Esophagus muscularis mucosa (tissue), 4 donors: ENCODE results near the gene CRISP1. TPM values are rescaled to one million over a fixed set of nuclear protein-coding genes. Genes with fewer than 3 reads are reported as not detected.

Source experiments
- DNase-seq: peaks from one replicate; pipeline ENCODE4 v3.0.0-alpha.2; 2017; ENCODE audit errors: extremely low spot score
- H3K27ac ChIP-seq, 4 donors: fragments of 200-600 bp; sonication (generic); replicated peaks in 1 of 4; 1 replicate in 3 of 4; 2 replicates in 1 of 4; pipeline ENCODE4 v1.5.1; 2016 to 2019; ENCODE audit warnings: mild to moderate bottlenecking in 1 of 4
- H3K27me3 ChIP-seq, 4 donors: fragments of 200-600 bp; sonication (generic); one replicate each; pipeline versions ENCODE4 v1.5.1 to v1.6.0; 2016 to 2019
- H3K36me3 ChIP-seq, 4 donors: fragments of 200-600 bp; sonication (generic); one replicate each; pipeline ENCODE4 v1.5.1; 2016 to 2019
- H3K4me1 ChIP-seq, 4 donors: fragments of 200-600 bp; sonication (generic); one replicate each; pipeline ENCODE4 v1.5.1; 2016 to 2019
- H3K4me3 ChIP-seq, 4 donors: fragments of 200-600 bp; sonication (generic); 1 replicate in 2 of 4; 2 replicates in 2 of 4; pipeline ENCODE4 v1.5.1; 2016 to 2019; ENCODE audit warnings: mild to moderate bottlenecking in 4 of 4, moderate library complexity in 1 of 4
- H3K9me3 ChIP-seq, 4 donors: fragments of 200-600 bp; sonication (generic); 1 replicate in 3 of 4; 2 replicates in 1 of 4; pipeline ENCODE4 v1.5.1; 2016 to 2019
- CTCF ChIP-seq, 3 experiments: fragments of 200-600 bp in 2 of 3; fragments of 450-650 bp in 1 of 3; sonication (generic) in 2 of 3; IDR thresholded peaks; one replicate each; pipeline ENCODE4 v1.5.1; 2017 to 2019; ENCODE audit warnings: antibody characterized with exemption in 3 of 3, mild to moderate bottlenecking in 2 of 3, moderate library complexity in 1 of 3
- EP300 ChIP-seq: sonication (generic); formaldehyde crosslinking; IDR thresholded peaks from one replicate; pipeline ENCODE4 v1.6.1; 2017; ENCODE audit warnings: antibody characterized with exemption
- POLR2A ChIP-seq: fragments of 450-650 bp; IDR thresholded peaks from one replicate; pipeline ENCODE4 v1.6.1; 2017; ENCODE audit warnings: antibody characterized with exemption, moderate library complexity, mild to moderate bottlenecking, low read depth
- POLR2AphosphoS5 ChIP-seq, 2 donors: sonication (generic); formaldehyde crosslinking; IDR thresholded peaks; one replicate each; pipeline ENCODE4 v1.6.1; 2017; ENCODE audit warnings: antibody characterized with exemption in 2 of 2
- WGBS: methylation state at CpG from one replicate; pipeline ENCODE4 v1.1.5; 2018; 5-methylcytosine and 5-hydroxymethylcytosine counted together
- intact Hi-C: fragments of 100-400 bp; cut with DNase I; formaldehyde crosslinking; loops from one replicate; pipeline ENCODE4 v1.15.1; 2023
- total RNA-seq, 4 donors: library from RNA; depleted of rRNA; stranded (reverse); fragments of >200 nt; gene quantifications; one replicate each; pipeline versions ENCODE4 v1.1.0 to v1.2.1, GENCODE V29; 2016

CRISP1 gene
- total RNA-seq, 4 donors from 2014 or later = not detected

GRCh38 chr6:49849213-49849907 is 17.0 kb downstream of the CRISP1 start:
- DNase-seq = no peak
- no peaks in the 10 kb centered on the region for H3K36me3 ChIP-seq
- H3K9me3 ChIP-seq = no peaks in the 10 kb centered on the region
- no peak overlapping the region for H3K4me3 ChIP-seq
- no peak overlapping the region for H3K27ac ChIP-seq
- intact Hi-C loops = loop anchor here (5.0 kb wide), 2 partner anchors 227 to 317 kb away; no protein-coding TSS in a partner anchor
- H3K4me1 ChIP-seq = no peaks in the 10 kb centered on the region
- no peaks in the 10 kb centered on the region for H3K27me3 ChIP-seq
- WGBS = 22% methylated on average over 4 of the region's 4 CpGs
- TF ChIP-seq POLR2AphosphoS5 (IDR thresholded peaks at IDR 0.05) = no peak
- peak; percentile 61 to 79 (median 72) for TF ChIP-seq CTCF (IDR thresholded peaks at IDR 0.05)

GRCh38 chr6:49847673-49848072 is 18.7 kb downstream of the CRISP1 start:
- Histone ChIP-seq H3K4me3 (no peak overlapping the region), H3K4me1 (no peaks in the 10 kb centered on the region), H3K36me3 (no peaks in the 10 kb centered on the region), H3K27me3 (no peaks in the 10 kb centered on the region), H3K27ac (no peak overlapping the region), H3K9me3 (no peaks in the 10 kb centered on the region)
- no peak for TF ChIP-seq POLR2A
- TF ChIP-seq POLR2AphosphoS5 (IDR thresholded peaks at IDR 0.05) = no peak
- TF ChIP-seq CTCF (IDR thresholded peaks at IDR 0.05) = no peak
- no peak for TF ChIP-seq EP300
- DNase-seq = no peak
- intact Hi-C loops = loop anchor here (5.0 kb wide), 2 partner anchors 225 to 315 kb away; no protein-coding TSS in a partner anchor
- 81% methylated on average over 2 of the region's 2 CpGs for WGBS

- Histone ChIP-seq H3K36me3 (no peaks in the 10 kb centered on the region), H3K27ac (no peak overlapping the region), H3K4me1 (no peaks in the 10 kb centered on the region), H3K9me3 (no peaks in the 10 kb centered on the region), H3K4me3 (no peak overlapping the region), H3K27me3 (no peaks in the 10 kb centered on the region)
- intact Hi-C loops = loop anchor here (5.0 kb wide), 2 partner anchors 225 to 315 kb away; no protein-coding TSS in a partner anchor
- no peak for DNase-seq
- TF ChIP-seq EP300 = no peak
- TF ChIP-seq POLR2AphosphoS5 (IDR thresholded peaks at IDR 0.05) = no peak
- TF ChIP-seq POLR2A = no peak
- TF ChIP-seq CTCF (IDR thresholded peaks at IDR 0.05) = no peak
- WGBS = 92% methylated on average over 4 of the region's 4 CpGs
These were observed 19.3 kb downstream of the CRISP1 start for GRCh38 chr6:49847014-49847413.

GRCh38 chr6:49841424-49841823 is 24.9 kb downstream of the CRISP1 start:
- TF ChIP-seq POLR2AphosphoS5 (IDR thresholded peaks at IDR 0.05) = no peak
- no peak for TF ChIP-seq POLR2A
- no peak for TF ChIP-seq CTCF (IDR thresholded peaks at IDR 0.05)
- no peak for TF ChIP-seq EP300
- intact Hi-C loops = no loop called here
- Histone ChIP-seq H3K4me3 (no peak overlapping the region), H3K27me3 (no peaks in the 10 kb centered on the region), H3K27ac (no peak overlapping the region), H3K4me1 (no peaks in the 10 kb centered on the region), H3K9me3 (no peaks in the 10 kb centered on the region), H3K36me3 (no peaks in the 10 kb centered on the region)
- no peak for DNase-seq
- 89% methylated on average over 4 of the region's 4 CpGs for WGBS

- no peak overlapping the region for H3K4me3 ChIP-seq
- H3K27me3 ChIP-seq = no peaks in the 10 kb centered on the region
- no peak for TF ChIP-seq POLR2A
- TF ChIP-seq CTCF (IDR thresholded peaks at IDR 0.05) = no peak
- TF ChIP-seq EP300 = no peak
- TF ChIP-seq POLR2AphosphoS5 (IDR thresholded peaks at IDR 0.05) = no peak
- WGBS = 88% methylated on average over 2 of the region's 2 CpGs
- H3K36me3 ChIP-seq = no peaks in the 10 kb centered on the region
- intact Hi-C loops = no loop called here
- no peak for DNase-seq
- H3K27ac ChIP-seq = no peak overlapping the region
- H3K4me1 ChIP-seq = no peaks in the 10 kb centered on the region
- no peaks in the 10 kb centered on the region for H3K9me3 ChIP-seq
These were observed 26.4 kb downstream of the CRISP1 start for GRCh38 chr6:49839957-49840356.
